HTR-8/SVneo (cell line): ENCODE measurements around the gene SLC22A17.
"Not testable (repeated sequence)": the region's sequence is repeated elsewhere in the genome, so short reads cannot be mapped to it uniquely, and the experiment has no call there.

Experiments used
- DNase-seq: peaks from one replicate; pipeline ENCODE4 v3.0.0; 2011; ENCODE audit warnings: low spot score, mixed read lengths; ENCODE audit not compliant: insufficient read length
- FAIRE-seq: peaks from 2 replicates; lab custom pipeline; 2011; peaks lifted over from hg19 to GRCh38; lab: Jason Lieb, UNC

SLC22A17 gene

DNA sequence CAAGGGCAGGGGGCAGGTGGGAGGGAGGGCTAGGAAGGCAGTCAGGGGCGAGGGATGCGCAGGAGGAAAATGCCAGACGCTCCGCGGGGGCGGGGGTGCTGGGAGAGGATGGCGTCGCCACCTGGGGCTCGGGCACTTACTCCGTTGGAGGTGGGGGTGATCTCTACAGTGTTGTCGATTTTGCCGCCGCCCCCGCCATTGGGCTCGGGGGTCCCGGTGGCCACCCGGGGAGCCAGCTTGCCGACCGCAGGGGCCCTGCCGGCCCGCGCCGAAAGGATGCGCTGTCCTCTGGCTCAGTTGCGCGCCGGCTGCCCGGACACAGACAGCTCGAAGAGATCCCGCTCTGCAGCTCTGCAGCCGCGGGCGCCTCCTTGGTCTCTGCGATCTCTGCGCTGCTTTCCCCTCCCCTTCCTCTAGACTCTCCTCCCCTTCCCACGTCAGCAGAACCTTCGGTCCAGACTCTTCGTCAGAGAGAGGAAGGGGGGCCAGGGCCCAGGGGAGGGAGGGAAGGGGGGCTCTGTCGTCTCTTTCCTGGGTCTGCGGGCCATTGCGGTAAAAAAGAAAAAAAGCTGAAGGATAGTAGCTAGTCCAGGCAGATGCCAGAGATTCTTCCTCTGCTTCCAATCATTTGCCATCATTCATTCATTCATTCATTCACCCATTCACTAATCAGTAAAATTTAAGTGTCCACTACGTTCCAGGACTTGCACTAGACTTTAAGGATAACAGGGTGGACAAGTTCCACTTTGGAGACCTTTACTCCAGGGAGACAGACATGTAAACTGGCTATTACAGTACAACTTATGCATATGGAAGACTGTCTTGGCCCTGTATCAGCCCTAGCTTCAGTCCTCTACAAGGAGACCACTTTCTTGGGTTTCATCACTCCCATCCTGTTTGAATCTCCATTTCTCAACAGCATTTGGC, at the start of gene SLC22A17:
TSS of gene SLC22A17 (minus strand) at position 382 of the 927 bp plus-strand sequence.
- FAIRE-seq (no peak), DNase-seq (peak; percentile 78)

GRCh38 chr14:23401291-23401690, 48.6 kb upstream of the SLC22A17 start:
- DNase-seq (no peak), FAIRE-seq (no peak)

DNA sequence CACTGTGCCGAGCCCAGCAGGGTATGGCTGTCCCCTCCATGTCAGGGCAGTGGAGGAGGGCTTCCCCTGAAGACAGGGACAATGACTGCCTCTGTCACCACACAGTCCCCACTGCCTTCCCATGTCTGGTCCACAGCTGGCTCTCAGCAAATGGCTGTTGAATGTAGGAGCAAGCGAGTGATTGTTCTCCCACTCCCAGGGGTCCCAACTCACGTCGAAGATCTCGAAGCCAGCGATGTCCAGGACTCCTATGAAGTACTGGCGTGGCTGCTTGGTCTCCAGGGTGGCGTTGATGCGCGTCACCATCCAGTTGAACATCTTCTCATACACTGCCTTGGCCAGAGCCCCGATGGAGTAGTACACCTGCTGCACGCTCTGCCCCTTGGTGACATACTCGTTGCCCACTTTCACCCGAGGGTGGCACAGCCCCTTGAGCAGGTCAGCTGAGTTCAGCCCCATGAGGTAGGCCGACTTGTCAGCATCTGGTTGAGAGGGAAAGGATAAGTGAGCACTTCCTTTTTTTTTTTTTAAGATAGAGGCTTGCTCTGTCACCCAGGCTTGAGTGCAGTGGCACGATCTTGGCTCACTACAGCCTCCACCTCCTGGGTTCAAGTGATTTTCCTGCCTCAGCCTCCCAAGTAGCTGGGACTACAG, 47.9 kb upstream of the SLC22A17 start:
- not testable (repeated sequence) for FAIRE-seq, DNase-seq

GRCh38 chr14:23399591-23399990, 46.9 kb upstream of the SLC22A17 start:
- DNase-seq (no peak), FAIRE-seq (no peak)

DNA sequence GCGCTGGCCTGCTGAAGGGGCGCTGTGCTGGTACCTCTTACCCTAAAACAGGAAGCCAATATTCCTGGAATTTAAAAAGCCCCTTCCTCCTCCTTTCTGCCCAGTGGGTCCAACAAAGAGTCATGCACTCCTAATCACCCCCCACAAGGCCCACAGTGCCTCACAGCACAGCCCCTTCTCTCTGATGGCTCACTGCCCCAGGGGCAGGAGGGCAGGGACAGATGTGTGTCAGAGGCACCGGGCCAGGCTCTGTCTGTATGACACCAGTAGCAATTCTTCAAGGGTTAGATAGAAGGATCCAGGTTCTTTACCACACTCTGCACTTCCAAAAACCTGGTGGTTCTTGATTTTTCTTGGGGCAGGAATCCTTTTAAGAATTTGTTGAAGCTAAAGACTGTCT, 46.4 kb upstream of the SLC22A17 start:
- FAIRE-seq, result no peak
- no peak for DNase-seq

DNA sequence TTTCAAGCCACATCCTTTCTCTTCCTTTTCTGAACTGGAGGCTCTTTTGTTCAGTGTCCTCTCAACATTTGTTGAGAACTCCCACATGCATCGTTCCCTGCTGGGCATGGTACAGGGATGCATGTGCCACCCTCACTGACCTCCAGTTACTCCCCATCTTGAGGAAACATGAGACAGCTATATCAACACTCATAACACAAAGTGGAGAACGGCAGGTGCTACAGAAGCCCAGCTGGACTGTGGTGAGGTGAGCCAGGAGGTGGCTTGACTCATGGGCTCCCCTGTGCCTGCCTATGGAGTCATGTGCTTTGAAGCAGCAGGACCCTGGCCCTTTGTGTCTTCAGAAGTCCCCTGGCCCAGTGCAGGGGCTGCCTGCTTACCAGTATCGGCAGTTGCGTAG, 45.7 kb upstream of the SLC22A17 start:
- DNase-seq, result no peak
- FAIRE-seq, result no peak

DNA sequence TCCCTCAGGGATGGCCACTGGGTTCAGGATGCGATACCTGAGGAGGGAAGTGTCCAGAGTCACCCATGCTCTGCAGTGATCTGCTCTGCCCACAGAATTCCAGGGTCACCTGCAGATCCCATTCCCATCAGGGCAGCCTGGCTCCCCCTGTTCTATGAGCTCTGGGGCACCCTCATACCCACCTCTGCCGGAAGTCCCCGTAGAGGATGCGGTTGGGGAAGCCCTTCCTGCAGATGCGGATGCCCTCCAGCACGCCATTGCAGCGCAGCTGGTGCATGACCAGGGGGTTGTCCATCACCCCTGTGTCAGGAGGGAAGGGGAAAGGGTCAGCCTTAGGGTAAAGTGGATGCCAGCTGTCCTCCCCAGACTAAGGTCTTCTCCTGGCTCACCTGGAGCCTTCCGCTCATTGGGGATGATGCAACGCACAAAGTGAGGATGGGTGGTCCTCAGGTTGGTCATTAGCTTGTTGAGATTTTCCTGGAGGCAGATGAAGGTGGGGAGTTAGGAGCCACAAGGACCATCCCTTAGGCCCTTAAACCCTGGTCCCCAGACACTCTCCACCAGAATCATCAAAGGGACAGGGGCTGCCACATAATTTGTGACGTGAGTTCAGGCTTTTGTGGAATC, 44.2 kb upstream of the SLC22A17 start:
- FAIRE-seq (no peak), DNase-seq (no peak)

GRCh38 chr14:23396126-23396525, 43.4 kb upstream of the SLC22A17 start:
- DNase-seq (no peak), FAIRE-seq (no peak)

GRCh38 chr14:23392613-23393012, 39.9 kb upstream of the SLC22A17 start:
- DNase-seq (no peak), FAIRE-seq (no peak)

- not testable (repeated sequence) for DNase-seq, FAIRE-seq
Measured at GRCh38 chr14:23389871-23390270, 37.2 kb upstream of the SLC22A17 start.

GRCh38 chr14:23389396-23389795, 36.7 kb upstream of the SLC22A17 start:
- FAIRE-seq, result no peak
- no peak for DNase-seq

- FAIRE-seq (no peak), DNase-seq (no peak)
Measured at GRCh38 chr14:23388996-23389395, 36.3 kb upstream of the SLC22A17 start.

DNA sequence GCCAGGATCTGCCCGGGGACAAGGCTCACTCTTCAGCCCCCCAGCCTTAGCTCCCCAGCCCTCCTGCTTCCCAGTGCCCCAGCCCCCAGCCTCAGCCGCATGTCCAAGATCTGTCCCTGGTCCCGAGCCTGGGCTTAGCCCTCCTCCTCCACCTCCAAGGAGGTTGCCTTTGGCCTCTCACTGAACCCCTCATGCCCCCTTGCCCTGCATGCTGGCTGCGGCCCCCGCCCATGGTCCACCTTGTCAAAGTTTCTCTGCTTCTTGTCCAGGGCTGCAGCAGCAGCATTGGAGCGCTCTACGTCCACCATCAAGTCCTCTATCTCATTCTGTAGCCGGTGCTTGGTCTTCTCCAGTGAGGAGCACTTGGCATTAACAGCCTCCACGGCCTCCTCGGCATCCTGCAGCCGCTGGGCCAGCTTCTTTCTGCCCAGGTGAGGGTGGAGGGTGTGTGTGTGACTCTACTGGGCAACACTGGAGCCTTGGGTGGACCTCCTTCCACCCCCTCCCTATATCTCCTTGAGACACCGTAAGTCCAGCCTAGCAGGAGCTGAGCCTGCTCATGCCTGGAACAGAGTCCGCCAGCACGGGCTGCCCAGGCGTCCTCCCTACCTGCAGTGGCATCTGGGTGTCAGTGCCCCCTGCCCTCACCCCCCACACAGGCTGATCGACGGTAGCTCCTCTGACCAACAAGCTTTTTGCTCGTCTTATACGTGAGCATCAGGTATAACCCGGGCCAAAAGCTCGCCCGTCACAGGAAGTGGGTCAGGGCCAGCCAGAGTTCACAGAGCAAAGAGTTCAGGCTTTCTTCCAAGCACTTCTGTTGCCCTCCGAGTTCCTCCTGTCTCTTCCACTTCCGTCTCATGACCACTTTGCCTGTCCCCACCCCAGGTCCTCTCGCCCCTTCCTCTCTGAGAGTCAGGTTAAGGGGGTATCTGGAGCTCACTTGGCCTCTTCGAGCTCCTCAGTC, 35.5 kb upstream of the SLC22A17 start:
- no peak for FAIRE-seq
- DNase-seq, result no peak

- FAIRE-seq, result no peak
- DNase-seq, result no peak
Measured at GRCh38 chr14:23386999-23387398, 34.3 kb upstream of the SLC22A17 start.

DNA sequence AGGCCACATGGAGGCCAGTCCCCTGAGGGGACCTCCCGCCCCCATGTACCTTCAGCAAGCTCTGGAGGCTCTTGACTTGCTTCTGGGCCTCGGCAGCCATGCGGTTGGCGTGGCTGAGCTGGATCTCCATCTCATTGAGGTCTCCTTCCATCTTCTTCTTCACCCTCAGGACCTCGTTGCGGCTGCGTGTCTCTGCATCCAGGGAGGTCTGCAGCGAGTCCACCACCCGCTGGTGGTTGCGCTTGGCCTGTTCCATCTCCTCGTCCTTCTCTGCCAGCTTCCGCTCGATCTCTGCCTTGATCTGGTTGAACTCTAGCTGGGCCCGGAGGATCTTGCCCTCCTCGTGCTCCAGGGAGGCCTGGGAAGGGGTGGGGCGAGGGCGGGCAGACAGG, 33.6 kb upstream of the SLC22A17 start:
- FAIRE-seq, result not testable (repeated sequence)

DNA sequence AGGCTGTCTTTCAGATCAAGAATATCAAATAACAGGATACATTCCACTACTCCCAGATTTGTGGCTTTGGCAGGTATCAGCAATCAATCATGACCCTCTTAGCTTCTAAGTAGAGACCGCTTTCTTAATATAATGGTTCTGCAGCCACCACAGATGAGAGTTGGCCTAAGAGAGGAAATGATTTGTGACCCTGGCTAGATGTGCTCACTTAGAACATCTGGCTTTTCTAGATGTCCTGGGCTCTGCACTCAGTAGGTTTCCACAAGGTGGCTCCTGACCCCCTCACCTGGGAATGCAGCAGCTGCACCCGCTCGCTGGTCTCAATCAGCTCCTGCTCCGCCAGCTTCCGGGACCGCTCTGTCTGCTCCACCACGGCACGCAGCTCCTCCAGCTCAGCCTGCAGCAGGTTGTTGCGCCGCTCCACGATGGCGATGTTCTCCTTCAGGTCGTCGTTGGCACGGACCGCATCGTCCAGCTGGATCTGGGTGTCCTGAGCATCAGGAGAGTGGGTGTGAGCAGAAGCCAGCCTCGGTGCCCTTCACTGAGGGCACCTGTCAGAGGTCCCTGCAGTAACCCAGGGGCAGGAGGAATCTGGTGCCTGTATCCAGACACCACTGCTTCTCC, 33.1 kb upstream of the SLC22A17 start:
- DNase-seq, result no peak
- no peak for FAIRE-seq

More for the DNA sequence above, 33.6 kb upstream of the SLC22A17 start:
- DNase-seq, result not testable (repeated sequence)

GRCh38 chr14:23385244-23385641, 32.6 kb upstream of the SLC22A17 start:
- no peak for DNase-seq
- FAIRE-seq, result no peak

DNA sequence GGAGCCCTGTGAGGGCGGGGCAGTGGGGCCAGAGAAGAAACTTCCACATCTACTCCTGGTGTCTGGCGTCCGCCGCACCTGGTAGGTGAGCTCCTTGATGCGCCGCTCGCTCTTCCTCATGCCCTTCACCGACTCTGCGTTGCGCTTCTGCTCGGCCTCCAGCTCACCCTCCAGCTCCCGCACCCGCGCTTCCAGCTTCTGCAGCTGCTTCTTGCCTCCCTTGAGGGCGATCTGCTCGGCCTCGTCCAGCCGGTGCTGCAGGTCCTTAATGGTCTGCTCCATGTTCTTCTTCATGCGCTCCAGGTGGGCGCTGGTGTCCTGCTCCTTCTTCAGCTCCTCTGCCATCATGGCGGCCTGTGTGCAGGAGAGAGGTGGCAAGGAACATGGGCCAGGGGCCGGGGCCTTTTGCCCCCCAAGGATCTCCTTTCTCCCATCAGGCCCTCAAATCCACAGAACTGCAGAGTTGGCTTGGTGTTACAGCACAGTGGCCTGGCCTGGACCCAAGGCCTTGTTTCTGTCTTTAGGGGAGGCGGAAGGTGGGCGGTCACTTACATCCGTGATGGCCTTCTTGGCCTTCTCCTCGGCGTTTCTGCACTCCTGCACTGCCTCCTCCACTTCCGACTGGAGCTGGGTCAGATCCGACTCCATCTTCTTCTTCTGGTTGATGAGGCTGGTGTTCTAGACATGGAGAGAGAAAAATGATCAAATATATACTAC, 31.8 kb upstream of the SLC22A17 start:
- FAIRE-seq (no peak), DNase-seq (no peak)
